ENCODE measurements around the gene GPC1.
"Not testable (repeated sequence)": the region's sequence is repeated elsewhere in the genome, so short reads cannot be mapped to it uniquely, and the experiment has no call there.

Gene GPC1, protein sequence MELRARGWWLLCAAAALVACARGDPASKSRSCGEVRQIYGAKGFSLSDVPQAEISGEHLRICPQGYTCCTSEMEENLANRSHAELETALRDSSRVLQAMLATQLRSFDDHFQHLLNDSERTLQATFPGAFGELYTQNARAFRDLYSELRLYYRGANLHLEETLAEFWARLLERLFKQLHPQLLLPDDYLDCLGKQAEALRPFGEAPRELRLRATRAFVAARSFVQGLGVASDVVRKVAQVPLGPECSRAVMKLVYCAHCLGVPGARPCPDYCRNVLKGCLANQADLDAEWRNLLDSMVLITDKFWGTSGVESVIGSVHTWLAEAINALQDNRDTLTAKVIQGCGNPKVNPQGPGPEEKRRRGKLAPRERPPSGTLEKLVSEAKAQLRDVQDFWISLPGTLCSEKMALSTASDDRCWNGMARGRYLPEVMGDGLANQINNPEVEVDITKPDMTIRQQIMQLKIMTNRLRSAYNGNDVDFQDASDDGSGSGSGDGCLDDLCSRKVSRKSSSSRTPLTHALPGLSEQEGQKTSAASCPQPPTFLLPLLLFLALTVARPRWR

DNA sequence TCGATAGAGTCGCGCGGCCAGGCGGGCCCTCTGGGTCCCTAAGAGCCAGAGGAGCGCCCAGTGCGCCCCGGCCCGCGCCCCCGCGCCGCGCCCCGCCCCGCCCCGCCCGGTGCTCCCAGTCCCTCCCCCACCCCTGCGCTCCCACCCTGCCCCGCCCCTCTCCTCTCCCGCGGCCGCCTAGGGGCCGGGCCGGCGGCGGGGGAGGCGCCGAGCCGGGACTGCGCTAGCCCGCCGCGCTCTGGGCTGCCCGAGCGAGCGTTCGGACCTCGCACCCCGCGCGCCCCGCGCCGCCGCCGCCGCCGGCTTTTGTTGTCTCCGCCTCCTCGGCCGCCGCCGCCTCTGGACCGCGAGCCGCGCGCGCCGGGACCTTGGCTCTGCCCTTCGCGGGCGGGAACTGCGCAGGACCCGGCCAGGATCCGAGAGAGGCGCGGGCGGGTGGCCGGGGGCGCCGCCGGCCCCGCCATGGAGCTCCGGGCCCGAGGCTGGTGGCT lies at the start of gene GPC1:
TSS of gene GPC1 (plus strand) at position 207 of the 491 bp plus-strand sequence. CDS start at position 463, 256 bp downstream.
- peak in 32 of 51 donors; percentile 38 to 90 (median 74) for DNase-seq

- no peak for DNase-seq
These were observed 49.1 kb upstream of the GPC1 start for GRCh38 chr2:240386326-240386725.

DNA sequence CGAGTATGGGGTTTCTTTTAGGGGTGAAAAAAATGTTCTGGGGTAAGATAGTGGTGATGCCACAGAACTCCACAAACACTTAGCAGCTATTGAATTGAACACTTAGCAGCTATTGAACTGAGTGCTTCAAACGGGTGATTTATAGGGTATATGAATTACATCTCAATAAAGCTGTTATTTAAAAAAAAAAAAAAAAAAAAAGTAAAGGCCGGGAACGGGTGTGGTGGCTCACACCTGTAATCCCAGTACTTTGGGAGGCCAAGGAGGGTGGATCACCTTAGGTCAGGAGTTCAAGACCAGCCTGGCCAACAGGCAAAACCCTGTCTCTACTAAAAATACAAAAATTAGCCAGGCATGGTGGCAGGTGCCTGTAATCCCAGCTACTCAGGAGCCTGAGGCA lies 48.7 kb upstream of the GPC1 start:
- not testable (repeated sequence) for DNase-seq

- no peak for DNase-seq
These were observed 48.2 kb upstream of the GPC1 start for GRCh38 chr2:240387325-240387668.

GRCh38 chr2:240387669-240388358 lies 47.6 kb upstream of the GPC1 start:
- peak in 34 of 51 donors; percentile 17 to 84 (median 46) for DNase-seq

- DNase-seq, result no peak
These were observed 46.8 kb upstream of the GPC1 start for GRCh38 chr2:240388471-240389301.

DNA sequence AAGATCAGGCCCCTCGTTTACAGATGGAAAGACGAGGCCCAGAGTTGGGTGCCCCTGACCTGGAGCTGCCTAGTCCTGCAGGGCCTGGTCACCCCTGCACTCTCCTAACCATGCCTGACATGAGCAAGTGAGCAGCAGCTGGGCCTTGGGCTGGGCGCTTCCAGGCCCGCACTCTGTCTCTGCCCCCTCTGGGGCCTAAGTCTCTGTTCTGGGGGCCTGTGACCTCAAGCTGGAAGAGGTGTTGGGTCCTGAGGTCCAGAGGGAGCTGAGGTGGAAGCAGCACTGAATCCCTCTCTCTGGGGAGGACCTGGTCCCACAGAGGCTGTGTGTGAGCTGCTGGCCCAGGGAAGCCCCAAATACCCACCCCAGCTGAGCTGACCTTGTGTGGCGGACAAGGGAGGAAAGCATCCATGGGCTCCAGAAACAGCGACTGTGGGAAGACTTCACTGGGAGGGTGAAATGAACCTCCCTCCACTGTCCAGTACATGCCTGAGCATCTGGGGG lies 46.1 kb upstream of the GPC1 start:
- no peak for DNase-seq

- no peak for DNase-seq
These were observed 45.1 kb upstream of the GPC1 start for GRCh38 chr2:240390091-240391073.

- DNase-seq, result no peak
These were observed 44.1 kb upstream of the GPC1 start for GRCh38 chr2:240391111-240392051.

- no peak for DNase-seq
These were observed 43.1 kb upstream of the GPC1 start for GRCh38 chr2:240392084-240392947.

GRCh38 chr2:240392948-240393830 lies 42.3 kb upstream of the GPC1 start:
- no peak for DNase-seq

GRCh38 chr2:240393831-240394410 lies 41.5 kb upstream of the GPC1 start:
- DNase-seq, result no peak

DNA sequence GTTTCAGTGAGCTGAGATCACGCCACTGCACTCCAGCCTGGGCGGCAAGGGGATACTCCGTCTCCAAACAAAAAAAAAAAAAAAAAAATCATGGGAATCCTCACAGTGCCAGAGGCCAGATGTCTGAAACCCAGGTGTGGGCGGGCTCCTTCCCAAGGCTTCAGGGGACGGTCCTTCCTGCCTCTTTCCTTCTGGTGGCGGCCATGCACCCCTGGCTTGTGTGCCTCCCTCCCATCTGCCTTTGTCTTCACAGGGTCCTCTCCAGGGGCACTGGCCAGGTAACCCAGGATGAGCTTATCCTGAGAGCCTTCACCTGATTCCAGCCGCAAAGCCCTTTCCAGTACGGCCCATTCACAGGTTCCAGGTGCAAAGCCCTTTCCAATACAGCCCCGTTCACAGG lies 40.9 kb upstream of the GPC1 start:
- no peak for DNase-seq

GRCh38 chr2:240395448-240395847 lies 40.0 kb upstream of the GPC1 start:
- DNase-seq, result no peak

DNA sequence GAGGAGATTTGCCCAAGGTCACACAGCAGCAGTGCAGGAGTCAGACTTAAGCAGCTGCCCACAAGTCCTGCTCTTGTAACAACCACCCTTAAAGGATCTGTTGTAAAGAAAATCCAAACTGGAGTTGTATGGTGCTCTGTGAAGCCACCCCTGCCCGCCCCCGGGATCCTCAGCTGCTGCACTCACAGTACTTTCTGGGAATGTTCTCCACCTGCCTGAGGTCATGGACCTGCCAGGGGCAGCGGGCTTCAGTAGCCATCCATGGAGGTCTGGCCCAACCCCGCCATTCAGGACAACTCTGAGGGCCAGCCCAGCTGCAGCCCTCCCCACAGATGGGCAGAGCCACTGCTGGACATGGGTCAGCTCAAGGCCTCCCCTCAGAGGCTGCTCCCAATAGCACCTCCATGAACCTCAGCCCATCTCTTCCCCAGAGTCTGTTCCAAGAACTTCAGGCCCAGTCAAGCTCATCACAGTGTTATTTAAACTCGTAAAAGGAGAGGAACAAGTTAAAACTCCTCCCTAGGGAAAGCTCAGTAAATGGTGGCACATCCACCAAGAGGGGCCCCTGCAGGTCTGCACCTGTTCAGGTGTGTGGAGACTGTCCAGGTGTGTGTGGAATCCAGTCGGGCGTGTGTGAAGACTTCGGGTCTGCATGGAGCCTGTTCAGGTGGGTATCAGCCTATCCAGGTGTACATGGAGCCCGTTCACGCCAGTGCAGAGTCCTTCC lies 39.4 kb upstream of the GPC1 start:
- no peak for DNase-seq

All from hypothalamus (tissue), 51 donors.